HG02623 (cell line): ENCODE results near the gene ICAM2.
"Not testable (repeated sequence)": the region's sequence is repeated elsewhere in the genome, so short reads cannot be mapped to it uniquely, and the experiment has no call there.

Experiments
- ATAC-seq: cut with Tn5 transposase; IDR thresholded peaks from one replicate; pipeline ENCODE4 v1.9.1; 2021; ENCODE audit warnings: moderate library complexity; ENCODE audit not compliant: unreplicated experiment

Gene ICAM2

DNA sequence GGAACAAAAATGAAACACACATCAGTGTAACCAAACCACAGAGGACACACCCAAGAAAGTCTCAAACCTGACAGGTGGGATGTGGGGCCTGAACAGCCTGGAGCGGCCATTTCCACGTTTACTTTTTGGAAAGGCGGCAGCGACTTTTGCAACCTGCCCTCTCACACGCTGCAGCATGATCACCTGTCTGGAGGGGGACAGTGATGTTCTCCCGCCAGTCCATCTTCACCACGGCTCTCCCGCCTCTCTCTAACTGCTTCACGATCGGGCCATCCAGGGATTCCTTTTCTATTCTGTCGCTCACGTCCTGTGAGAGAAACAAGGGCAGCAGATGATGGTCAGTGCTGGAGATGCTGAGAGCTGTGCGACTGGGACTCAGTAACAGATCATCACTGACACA lies 24.7 kb upstream of the ICAM2 start:
- ATAC-seq, result no peak

GRCh38 chr17:64042700-64043485 lies 22.5 kb upstream of the ICAM2 start:
- ATAC-seq, result no peak

- ATAC-seq, result no peak
Observed at GRCh38 chr17:64041912-64042311, 21.5 kb upstream of the ICAM2 start.

DNA sequence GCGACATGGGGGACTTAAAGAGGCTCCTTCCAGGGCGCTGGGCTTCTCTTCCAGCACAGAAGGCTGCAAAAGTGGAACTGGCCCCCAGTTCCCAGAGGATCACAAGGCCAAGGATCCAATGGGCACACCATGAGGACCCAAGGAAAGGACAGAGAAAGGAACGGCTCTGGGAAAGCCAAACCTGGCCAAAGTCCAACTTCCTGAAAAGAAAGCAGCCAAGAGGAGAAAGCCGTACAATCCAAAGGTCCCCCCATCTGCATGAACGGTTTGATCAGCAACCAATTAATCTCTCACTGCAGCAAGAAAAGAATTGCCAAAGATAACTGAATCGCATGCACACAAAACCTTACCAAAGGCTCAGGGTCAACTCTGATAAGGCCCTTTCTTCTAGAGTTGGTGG lies 19.8 kb upstream of the ICAM2 start:
- ATAC-seq, result no peak

DNA sequence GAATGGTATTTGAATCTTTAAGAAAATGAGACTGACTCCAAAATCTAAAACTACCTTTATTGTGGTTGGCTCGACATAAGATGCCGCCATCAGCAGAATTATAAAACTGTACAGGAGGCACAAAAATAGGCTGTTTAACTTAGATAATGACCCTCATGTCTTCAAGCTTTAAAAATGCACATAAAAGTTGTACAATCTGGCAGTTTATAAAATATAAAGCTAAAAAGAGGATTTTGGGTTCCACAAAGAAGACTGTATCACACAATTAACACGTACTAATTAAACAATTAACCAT lies 18.6 kb upstream of the ICAM2 start:
- ATAC-seq, result no peak

- ATAC-seq, result no peak
Observed at GRCh38 chr17:64038331-64039105, 18.1 kb upstream of the ICAM2 start.

GRCh38 chr17:64037802-64038201 lies 17.4 kb upstream of the ICAM2 start:
- no peak for ATAC-seq

DNA sequence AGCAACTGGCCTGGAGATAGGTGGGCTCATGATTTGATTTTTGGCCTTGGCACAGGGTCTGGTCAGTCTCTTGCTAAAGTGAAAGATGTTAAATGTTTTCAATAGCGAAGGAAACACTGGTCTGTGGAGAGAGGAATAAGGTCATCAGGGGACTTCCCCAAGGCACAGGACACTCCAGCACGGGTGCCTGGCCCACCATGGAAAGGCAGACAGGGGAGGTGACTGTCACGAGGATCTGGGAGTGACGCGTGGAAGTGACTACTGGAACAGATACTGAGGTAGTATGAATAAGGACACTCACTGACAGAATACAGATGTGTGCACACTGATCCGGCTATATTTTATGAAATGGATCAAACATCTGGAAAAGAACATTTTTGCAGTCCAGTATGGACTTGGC lies 16.7 kb upstream of the ICAM2 start:
- no peak for ATAC-seq

DNA sequence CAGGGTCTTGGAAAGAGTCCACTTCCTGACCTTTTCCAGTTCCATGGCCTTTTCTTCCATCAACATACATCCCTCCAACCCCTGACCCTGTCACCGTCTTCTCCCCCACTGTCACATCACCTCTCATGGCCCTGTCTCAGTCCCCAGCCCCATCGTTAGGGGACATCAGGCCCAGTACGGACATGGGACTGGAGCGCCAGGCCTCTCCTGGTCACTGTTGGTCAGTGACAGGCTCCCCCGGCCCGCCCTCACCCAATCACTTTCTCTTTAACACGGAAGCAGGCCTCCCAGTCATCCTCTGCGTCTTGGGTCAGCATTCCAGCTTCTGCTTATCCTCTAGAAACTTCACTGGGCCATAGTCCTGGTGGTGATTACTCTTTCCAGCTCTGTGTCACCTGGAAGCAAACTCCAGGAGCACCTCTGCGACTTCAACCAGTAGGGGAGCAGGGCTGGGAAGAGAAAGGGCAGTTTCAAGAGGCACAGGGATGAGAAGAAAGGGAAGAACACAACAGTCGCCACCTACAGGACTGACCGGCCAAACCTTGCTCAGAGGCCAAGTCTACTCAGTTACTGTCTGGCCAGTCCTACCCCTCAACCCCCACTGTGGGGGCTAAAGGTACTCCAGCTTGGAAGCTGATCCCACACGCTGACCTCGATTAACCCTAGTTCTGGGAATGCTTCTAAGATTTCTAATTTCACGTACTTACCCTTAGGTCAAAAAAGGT lies 15.9 kb upstream of the ICAM2 start:
- ATAC-seq, result no peak

GRCh38 chr17:64032081-64032480 lies 11.6 kb upstream of the ICAM2 start:
- ATAC-seq, result no peak

DNA sequence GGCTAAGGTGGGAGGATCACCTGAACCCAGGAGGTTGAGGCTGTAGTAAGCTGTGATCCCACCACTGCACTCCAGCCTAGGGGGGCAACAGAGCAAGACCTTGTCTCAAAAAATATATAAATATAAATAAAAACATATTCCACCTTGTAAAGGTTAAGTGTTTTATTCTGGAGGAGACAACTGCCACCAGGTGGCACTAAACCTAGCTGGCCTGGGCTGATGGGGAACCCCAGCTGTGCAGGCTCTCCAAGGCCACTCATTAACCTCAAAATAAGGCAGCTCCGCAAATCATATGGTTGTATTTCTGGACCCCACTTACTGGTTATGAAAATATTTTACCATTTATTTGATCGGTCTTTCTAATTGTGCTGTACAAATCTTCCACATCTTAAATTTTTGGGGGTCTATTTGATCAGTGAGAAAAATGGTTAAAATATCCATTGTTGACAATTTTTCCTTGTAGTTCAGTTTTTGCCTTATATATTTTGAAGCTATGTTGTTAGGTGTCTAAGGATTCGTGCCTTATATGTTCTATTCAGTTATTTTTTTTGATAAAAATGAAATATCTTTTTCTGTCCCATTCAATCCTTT lies 8.5 kb upstream of the ICAM2 start:
- no peak for ATAC-seq

- no peak for ATAC-seq
Observed at GRCh38 chr17:64025732-64026294, 5.4 kb upstream of the ICAM2 start.

DNA sequence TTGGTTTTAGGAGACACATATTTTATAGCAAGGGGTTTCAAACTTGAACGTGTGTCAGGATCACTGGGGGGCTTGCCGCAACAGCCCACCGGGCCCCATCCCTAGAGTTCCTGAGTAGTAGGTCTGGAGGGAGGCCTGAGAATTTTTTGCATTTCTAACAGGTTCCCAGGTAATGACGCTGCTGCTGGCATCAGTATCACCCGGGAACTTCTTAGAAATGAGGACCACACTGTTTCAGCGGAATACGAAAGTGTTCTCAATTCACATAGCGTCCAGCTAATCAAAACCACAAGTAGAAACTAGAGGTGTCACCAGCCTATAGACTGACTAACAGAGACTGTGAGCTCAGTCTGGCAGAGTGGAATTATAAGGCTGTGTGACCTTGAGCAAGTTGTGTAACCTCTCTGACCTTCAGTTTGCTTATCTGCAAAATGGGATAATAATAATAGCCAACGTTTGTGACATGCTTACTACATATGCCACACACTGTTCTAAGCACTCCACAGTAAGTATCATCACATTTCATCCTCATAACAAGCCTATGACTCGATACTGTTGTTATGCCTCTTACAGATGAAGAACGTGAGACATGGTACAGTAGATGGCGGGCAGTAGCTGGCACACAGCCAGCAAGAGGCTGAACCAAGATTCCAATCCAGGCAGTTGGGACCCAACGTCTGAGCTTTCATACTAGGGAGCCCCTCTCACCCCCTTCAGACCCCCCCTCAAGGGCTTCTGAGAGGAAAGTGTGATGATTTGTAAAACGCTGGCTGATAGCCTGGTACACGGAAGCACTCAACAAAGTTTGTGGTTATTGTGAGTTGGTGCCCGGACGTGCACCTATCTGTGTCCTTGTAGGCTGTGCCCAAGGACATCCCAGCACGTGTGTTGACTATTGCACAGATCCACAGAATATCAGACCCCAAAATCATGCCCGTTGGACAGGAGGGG lies 4.6 kb upstream of the ICAM2 start:
- no peak for ATAC-seq

DNA sequence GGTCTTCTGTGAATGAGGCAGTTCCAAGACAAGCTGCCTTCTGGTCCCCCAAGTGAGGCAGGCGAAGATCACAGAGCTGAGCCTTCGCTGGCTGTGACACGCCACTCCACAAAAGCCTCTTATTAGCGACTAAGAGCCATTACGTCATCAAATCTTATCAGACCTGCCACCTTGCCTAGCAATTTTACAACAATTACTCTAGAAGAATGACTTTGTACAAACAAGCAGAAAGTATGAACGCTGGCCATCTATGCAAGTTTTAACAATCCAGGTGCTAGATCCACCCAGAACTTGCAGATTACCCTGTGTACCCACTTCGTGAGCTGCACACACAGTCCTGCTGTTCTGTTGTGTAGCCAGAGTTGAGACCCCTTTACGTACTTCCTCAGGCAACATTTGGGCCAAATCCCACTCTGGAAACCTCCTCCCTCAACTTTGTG lies 3.8 kb upstream of the ICAM2 start:
- ATAC-seq, result no peak

- ATAC-seq, result no peak
Observed at GRCh38 chr17:64022611-64023063, 2.2 kb upstream of the ICAM2 start.

DNA sequence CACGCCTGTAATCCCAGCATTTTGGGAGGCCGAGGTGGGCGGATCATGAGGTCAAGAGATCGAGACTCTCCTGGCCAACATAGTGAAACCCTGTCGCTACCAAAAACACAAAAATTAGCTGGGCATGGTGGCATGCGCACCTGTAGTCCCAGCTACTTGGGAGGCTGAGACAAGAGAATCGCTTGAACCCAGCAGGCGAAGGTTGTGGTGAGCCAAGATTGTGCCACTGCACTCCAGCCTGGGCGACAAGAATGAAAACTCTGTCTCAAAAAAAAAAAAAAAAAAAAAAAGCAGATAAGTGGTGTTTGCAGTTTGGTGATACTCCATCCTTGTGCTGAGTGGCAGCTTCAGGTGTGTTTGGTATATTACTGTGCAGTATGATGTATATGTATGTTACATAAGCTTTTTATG lies 877 bp downstream of the ICAM2 start:
- ATAC-seq, result not testable (repeated sequence)

GRCh38 chr17:64017381-64017980 lies 3.0 kb downstream of the ICAM2 start:
- no peak for ATAC-seq

- ATAC-seq, result no peak
Observed at GRCh38 chr17:64016974-64017373, 3.5 kb downstream of the ICAM2 start.

- ATAC-seq, result no peak
Observed at GRCh38 chr17:64016231-64016784, 4.1 kb downstream of the ICAM2 start.
